ENCODE results near the gene ETFA.
A peak's percentile ranks its signal among the peaks of the same experiment; 100 is the strongest.

Gene ETFA

DNA sequence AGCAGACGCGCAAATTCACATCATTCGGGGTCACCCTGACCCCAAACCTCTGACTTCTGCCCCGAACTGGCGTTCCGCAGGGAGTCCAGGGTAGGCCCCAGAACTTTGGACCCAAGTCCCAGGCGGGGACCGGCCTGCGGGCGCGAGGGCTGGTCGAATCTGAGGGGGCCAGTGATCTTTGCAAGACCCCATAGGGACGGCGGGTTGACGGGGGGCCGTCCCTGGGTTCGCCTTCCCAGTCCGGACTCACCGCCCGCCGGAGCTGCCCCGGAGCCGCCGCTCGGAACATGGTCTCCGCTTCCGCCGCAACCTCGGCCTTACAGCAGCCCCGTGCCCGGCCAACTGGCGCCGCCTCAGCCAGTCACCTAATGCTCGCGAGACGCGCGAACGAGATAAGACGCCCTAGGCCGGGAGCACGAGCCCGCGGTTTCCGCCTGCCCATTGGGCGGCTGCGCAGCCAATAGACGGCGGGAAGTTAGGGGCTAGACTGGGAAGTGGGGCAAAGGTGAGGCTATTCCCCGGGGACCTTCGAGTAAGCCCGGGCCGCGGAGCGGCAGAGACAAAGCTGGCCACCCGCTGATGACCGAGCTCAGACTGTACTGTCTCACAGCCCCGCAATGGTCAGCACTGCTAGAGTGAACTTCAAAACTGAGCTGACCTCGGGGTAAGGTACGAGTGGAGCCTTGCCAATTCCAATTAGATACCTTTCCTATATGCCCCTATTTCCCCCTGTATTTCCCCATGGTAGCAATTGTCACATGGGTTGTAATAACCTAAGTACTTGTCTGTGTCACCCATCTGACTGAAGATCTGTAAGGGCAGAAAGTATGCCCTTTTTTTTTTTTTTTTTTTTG lies at the start of gene ETFA:
Gene ETFA (minus strand): TSS at position 370 of the 854 bp plus-strand sequence. CDS start 81 bp downstream, at position 289.
- Mint-ChIP-seq H3K9me3 (ENCODE audit: low read depth) (no peaks in the 10 kb centered on the region), H3K4me3 (peak within 1 kb of the TSS; percentile 92), H3K4me1 (ENCODE audit: low read depth) (peaks cover 36% of the 10 kb centered on the region), H3K27me3 (no peaks in the 10 kb centered on the region), H3K27ac (peak within 1 kb of the TSS; percentile 80), H3K36me3 (no peaks in the 10 kb centered on the region)

DNA sequence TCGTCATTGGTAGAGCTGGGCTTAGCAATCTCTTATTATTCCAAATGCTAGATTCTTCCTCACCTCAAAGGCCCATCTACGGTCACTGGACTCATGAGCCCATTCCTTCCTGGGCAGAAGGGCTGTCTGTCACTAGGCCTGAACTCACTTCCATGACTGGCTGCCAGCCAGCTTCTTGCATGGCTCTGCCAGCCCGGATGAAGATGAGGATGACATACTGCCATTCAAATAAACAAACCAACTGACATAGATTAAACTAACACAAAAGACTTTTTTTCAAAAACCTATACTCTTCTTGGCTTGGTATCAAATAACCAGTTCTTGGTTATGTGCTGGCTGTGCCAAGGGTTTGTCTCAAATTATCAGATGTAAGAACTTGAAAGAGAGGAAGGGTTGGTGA lies 49.1 kb upstream of the ETFA start:
- no peaks in the 10 kb centered on the region for H3K4me1 Mint-ChIP-seq (ENCODE audit: low read depth)
- H3K27me3 Mint-ChIP-seq = no peaks in the 10 kb centered on the region
- no peaks in the 10 kb centered on the region for H3K9me3 Mint-ChIP-seq (ENCODE audit: low read depth)
- no peak overlapping the region for H3K4me3 Mint-ChIP-seq
- no peak overlapping the region for H3K27ac Mint-ChIP-seq
- H3K36me3 Mint-ChIP-seq = peaks cover 25% of the 10 kb centered on the region

- H3K9me3 Mint-ChIP-seq (ENCODE audit: low read depth) = no peaks in the 10 kb centered on the region
Measured at GRCh38 chr15:76359152-76359551, 47.9 kb upstream of the ETFA start.

DNA sequence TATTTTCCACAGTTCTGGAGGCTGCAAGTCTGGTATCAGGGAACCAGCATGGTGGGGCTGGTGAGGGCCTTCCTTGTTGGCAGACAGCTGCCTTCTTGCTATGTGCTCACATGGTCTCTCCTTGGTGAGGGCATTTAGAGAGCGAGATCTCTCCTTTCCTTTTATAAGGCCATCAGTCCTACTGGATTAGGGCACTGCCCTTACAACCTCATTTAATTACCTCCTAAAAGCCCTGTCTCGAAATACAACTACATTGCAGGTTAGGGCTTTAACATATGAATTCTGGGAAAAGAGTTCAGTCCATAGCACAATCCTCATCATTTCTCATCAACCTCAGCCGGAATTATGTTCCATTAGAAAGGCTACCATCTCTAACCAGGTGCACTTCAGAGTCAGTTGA lies 47.2 kb upstream of the ETFA start:
- Mint-ChIP-seq H3K4me3 (no peak overlapping the region), H3K27ac (no peak overlapping the region), H3K4me1 (ENCODE audit: low read depth) (no peaks in the 10 kb centered on the region), H3K27me3 (no peaks in the 10 kb centered on the region), H3K9me3 (ENCODE audit: low read depth) (no peaks in the 10 kb centered on the region), H3K36me3 (peaks cover 31% of the 10 kb centered on the region)

More at GRCh38 chr15:76359152-76359551, 47.9 kb upstream of the ETFA start:
- Mint-ChIP-seq H3K36me3 (peaks cover 29% of the 10 kb centered on the region), H3K27ac (no peak overlapping the region), H3K4me3 (no peak overlapping the region), H3K27me3 (no peaks in the 10 kb centered on the region), H3K4me1 (ENCODE audit: low read depth) (no peaks in the 10 kb centered on the region)

DNA sequence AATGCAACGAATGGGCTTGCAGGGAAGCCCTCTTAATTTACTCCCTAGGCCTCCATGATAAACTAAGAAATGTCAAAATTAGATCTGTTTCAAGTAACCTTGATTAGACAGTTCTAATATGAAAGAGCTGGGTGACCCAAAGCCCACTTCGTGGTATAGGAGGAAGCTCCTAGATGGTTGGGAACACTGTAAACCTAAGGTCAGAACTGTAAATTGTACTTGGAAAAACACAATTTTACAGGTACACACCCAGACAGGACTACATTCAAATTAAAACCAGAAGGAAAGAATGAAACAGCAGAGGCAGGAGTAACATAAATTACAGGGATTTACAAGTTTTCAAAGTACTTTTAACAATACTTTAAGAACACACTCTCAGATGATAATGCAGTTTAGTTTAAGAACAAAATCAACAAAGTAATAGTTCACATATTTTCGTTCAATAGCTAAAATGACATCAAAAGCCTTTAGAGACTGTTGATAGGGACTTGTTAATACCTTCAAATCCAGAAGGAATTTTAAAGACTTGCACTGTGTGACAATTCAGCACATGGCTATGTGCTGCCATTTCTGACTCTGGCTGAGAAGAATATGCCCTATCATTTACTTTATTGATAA lies 43.7 kb upstream of the ETFA start:
- H3K27me3 Mint-ChIP-seq = no peaks in the 10 kb centered on the region
- H3K4me1 Mint-ChIP-seq (ENCODE audit: low read depth) = no peaks in the 10 kb centered on the region
- peaks cover 28% of the 10 kb centered on the region for H3K36me3 Mint-ChIP-seq
- H3K4me3 Mint-ChIP-seq = no peak overlapping the region
- no peak overlapping the region for H3K27ac Mint-ChIP-seq
- H3K9me3 Mint-ChIP-seq (ENCODE audit: low read depth) = no peaks in the 10 kb centered on the region

- no peak overlapping the region for H3K27ac Mint-ChIP-seq
- no peak overlapping the region for H3K4me3 Mint-ChIP-seq
- H3K9me3 Mint-ChIP-seq (ENCODE audit: low read depth) = no peaks in the 10 kb centered on the region
Measured at GRCh38 chr15:76353903-76354302, 42.6 kb upstream of the ETFA start.

GRCh38 chr15:76353023-76353577 lies 41.8 kb upstream of the ETFA start:
- H3K27me3 Mint-ChIP-seq = peaks cover 10% of the 10 kb centered on the region
- no peaks in the 10 kb centered on the region for H3K9me3 Mint-ChIP-seq (ENCODE audit: low read depth)
- H3K4me3 Mint-ChIP-seq = no peak overlapping the region
- peaks cover 36% of the 10 kb centered on the region for H3K36me3 Mint-ChIP-seq
- no peaks in the 10 kb centered on the region for H3K4me1 Mint-ChIP-seq (ENCODE audit: low read depth)
- no peak overlapping the region for H3K27ac Mint-ChIP-seq

More at GRCh38 chr15:76353903-76354302, 42.6 kb upstream of the ETFA start:
- Mint-ChIP-seq H3K4me1 (ENCODE audit: low read depth) (no peaks in the 10 kb centered on the region), H3K36me3 (peaks cover 31% of the 10 kb centered on the region), H3K27me3 (peaks cover 6% of the 10 kb centered on the region)

DNA sequence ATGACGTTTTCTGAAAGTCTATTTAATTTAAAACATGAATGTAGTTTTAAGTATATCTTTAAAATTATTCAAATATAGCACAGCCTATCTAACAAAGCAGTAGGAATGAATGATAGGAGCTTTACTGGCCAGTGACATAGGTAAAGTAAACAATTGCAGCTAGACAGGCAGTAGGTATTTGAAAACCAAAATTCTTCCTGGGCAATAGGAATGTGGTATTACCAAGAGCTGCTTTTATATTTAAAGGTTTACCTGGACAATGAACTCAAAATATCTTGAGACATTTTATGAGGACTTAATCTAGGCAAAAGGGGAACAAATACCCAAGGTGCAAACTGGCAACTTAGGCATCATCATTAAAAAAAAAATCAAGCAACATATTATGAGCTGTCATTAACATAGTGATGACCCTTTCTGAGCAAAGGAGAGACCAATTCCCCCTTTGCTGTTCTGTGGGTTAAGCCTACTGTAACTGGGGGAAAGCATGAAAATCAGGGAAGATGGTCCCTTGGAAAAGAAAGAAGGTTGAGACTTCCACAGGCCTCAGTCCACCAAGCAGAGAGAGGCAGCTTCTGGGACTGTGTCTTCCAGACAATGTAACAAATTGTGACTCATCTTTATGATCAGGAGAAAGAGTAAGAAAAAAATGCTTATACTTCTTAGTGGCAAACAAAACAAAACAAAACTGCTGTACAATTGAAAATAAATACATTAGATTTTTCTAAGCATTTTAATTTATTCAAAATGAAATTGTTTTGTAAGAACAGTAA lies 38.2 kb upstream of the ETFA start:
- H3K4me1 Mint-ChIP-seq (ENCODE audit: low read depth) = peaks cover 11% of the 10 kb centered on the region
- no peaks in the 10 kb centered on the region for H3K9me3 Mint-ChIP-seq (ENCODE audit: low read depth)
- peaks cover 26% of the 10 kb centered on the region for H3K27me3 Mint-ChIP-seq
- H3K36me3 Mint-ChIP-seq = peaks cover 27% of the 10 kb centered on the region
- no peak overlapping the region for H3K27ac Mint-ChIP-seq
- H3K4me3 Mint-ChIP-seq = no peak overlapping the region

GRCh38 chr15:76347482-76348055 lies 36.3 kb upstream of the ETFA start:
- H3K36me3 Mint-ChIP-seq = peaks cover 24% of the 10 kb centered on the region
- H3K9me3 Mint-ChIP-seq (ENCODE audit: low read depth) = no peaks in the 10 kb centered on the region
- peak overlapping the region; percentile 51 for H3K4me3 Mint-ChIP-seq
- H3K4me1 Mint-ChIP-seq (ENCODE audit: low read depth) = peaks cover 11% of the 10 kb centered on the region
- H3K27ac Mint-ChIP-seq = no peak overlapping the region
- H3K27me3 Mint-ChIP-seq = peaks cover 35% of the 10 kb centered on the region

GRCh38 chr15:76346669-76347481 lies 35.6 kb upstream of the ETFA start:
- Mint-ChIP-seq H3K27ac (no peak overlapping the region), H3K4me3 (peak overlapping the region; percentile 67), H3K4me1 (ENCODE audit: low read depth) (peaks cover 15% of the 10 kb centered on the region), H3K36me3 (peaks cover 24% of the 10 kb centered on the region), H3K9me3 (ENCODE audit: low read depth) (no peaks in the 10 kb centered on the region), H3K27me3 (peaks cover 35% of the 10 kb centered on the region)

- Mint-ChIP-seq H3K27me3 (peaks cover 38% of the 10 kb centered on the region), H3K9me3 (ENCODE audit: low read depth) (no peaks in the 10 kb centered on the region), H3K4me1 (ENCODE audit: low read depth) (peaks cover 21% of the 10 kb centered on the region), H3K27ac (no peak overlapping the region), H3K36me3 (peaks cover 22% of the 10 kb centered on the region), H3K4me3 (peak overlapping the region; percentile 82)
Measured at GRCh38 chr15:76345880-76346668, 34.8 kb upstream of the ETFA start.

- Mint-ChIP-seq H3K27me3 (peaks cover 38% of the 10 kb centered on the region), H3K4me1 (ENCODE audit: low read depth) (peaks cover 25% of the 10 kb centered on the region), H3K27ac (no peak overlapping the region), H3K9me3 (ENCODE audit: low read depth) (no peaks in the 10 kb centered on the region), H3K36me3 (peaks cover 20% of the 10 kb centered on the region), H3K4me3 (peak overlapping the region; percentile 82)
Measured at GRCh38 chr15:76345583-76345879, 34.3 kb upstream of the ETFA start.

- peaks cover 41% of the 10 kb centered on the region for H3K27me3 Mint-ChIP-seq
- H3K4me1 Mint-ChIP-seq (ENCODE audit: low read depth) = peaks cover 28% of the 10 kb centered on the region
- no peaks in the 10 kb centered on the region for H3K9me3 Mint-ChIP-seq (ENCODE audit: low read depth)
- peak overlapping the region; percentile 82 for H3K4me3 Mint-ChIP-seq
- H3K27ac Mint-ChIP-seq = no peak overlapping the region
- H3K36me3 Mint-ChIP-seq = peaks cover 16% of the 10 kb centered on the region
Measured at GRCh38 chr15:76344893-76345582, 33.8 kb upstream of the ETFA start.
